ENCODE results near the gene RNF187. TPM values are rescaled to one million over a fixed set of nuclear protein-coding genes. Genes with fewer than 3 reads are reported as not detected.

Gene RNF187
- total and polyA plus RNA-seq, 2 of the 13 experiments (the other 11 are each of a cell fraction or from before 2014, with no cell fraction given): 41.3 to 59.4 TPM

DNA sequence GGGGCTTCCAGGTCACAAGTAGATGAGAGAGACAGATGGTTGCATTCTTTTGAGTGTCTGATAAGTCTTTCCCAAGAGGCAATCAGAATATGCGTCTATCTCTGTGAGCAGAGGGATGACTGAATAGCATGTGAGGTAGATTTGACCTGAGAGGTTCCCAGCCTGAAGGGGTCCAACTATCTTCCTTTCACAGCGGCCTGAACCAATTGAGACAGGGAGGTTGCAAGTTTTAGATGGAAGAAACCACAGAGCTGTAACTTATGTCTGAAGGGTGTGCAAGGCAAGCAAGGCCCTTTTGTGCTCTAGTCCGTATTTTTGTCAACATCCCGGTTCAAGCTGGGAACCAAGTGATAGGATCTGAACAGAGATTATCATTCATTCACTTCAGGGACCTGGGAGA, 9.9 kb upstream of the RNF187 start (continued):
- TF ChIP-seq, protein P1, sequence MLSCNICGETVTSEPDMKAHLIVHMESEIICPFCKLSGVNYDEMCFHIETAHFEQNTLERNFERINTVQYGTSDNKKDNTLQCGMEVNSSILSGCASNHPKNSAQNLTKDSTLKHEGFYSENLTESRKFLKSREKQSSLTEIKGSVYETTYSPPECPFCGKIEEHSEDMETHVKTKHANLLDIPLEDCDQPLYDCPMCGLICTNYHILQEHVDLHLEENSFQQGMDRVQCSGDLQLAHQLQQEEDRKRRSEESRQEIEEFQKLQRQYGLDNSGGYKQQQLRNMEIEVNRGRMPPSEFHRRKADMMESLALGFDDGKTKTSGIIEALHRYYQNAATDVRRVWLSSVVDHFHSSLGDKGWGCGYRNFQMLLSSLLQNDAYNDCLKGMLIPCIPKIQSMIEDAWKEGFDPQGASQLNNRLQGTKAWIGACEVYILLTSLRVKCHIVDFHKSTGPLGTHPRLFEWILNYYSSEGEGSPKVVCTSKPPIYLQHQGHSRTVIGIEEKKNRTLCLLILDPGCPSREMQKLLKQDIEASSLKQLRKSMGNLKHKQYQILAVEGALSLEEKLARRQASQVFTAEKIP (CRISPR knock-in tag; IDR thresholded peaks at IDR 0.05; ENCODE audit: borderline replicate concordance): no peak
- TF ChIP-seq, protein P2, sequence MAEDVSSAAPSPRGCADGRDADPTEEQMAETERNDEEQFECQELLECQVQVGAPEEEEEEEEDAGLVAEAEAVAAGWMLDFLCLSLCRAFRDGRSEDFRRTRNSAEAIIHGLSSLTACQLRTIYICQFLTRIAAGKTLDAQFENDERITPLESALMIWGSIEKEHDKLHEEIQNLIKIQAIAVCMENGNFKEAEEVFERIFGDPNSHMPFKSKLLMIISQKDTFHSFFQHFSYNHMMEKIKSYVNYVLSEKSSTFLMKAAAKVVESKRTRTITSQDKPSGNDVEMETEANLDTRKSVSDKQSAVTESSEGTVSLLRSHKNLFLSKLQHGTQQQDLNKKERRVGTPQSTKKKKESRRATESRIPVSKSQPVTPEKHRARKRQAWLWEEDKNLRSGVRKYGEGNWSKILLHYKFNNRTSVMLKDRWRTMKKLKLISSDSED (CRISPR knock-in tag; IDR thresholded peaks at IDR 0.05): no peak
- TF ChIP-seq ARHGAP35 (CRISPR knock-in tag; IDR thresholded peaks at IDR 0.05; ENCODE audit: borderline replicate concordance) (no peak), NBN (conservative IDR thresholded peaks at IDR 0.05) (no peak), FLYWCH1 (CRISPR knock-in tag; IDR thresholded peaks at IDR 0.05) (no peak), ZNF556 (CRISPR knock-in tag; IDR thresholded peaks at IDR 0.05; ENCODE audit: borderline replicate concordance) (no peak)

DNA sequence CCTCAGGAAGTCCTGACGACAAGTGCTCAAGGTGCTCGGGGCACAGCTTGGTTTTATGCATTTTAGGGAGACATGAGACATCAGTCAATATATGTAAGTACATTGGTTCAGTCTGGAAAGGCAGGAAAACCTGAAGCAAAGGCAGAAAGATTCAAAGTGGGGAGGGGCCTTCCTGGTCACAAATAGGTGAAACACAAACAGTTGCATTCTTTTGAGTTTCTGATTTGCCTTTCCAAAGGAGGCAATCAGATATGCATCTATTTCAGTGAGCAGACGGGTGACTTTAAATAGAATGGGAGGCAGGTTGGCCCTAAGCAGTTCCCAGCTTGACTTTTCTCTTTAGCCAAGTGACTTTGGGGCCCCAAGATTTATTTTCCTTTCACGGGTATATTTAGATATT, 8.9 kb upstream of the RNF187 start:
- Histone ChIP-seq H3K79me2 (ENCODE audit: insufficient read depth, low read length) (no peaks in the 10 kb centered on the region), H3K4me2 (ENCODE audit: low read depth, low read length) (no peak overlapping the region), H3K27me3 (ENCODE audit: control insufficient read depth in 1 of 2, insufficient read depth in 2 of 2, low read length in 2 of 2) (peaks cover 0 to 3% of the 10 kb centered on the region in 2 experiments; a peak in 1 of 5 replicates), H3K9me3 (ENCODE audit: low read length) (no peaks in the 10 kb centered on the region), H3K36me3 (replicated peaks in 1 of 2; ENCODE audit: control insufficient read depth in 1 of 2, insufficient read depth in 2 of 2, low read length in 2 of 2) (no peaks in the 10 kb centered on the region), H3K27ac (ENCODE audit: extremely low read length, insufficient read depth, low read length) (no peak overlapping the region), H4K20me1 (ENCODE audit: insufficient read depth, low read length) (no peaks in the 10 kb centered on the region), H2AFZ (ENCODE audit: low read length) (no peak overlapping the region), H3K9ac (ENCODE audit: insufficient read depth, low read depth, low read length) (no peak overlapping the region), H3K4me1 (ENCODE audit: insufficient read depth, low read length) (peaks cover 56% of the 10 kb centered on the region), H3K4me3 (replicated peaks in 1 of 3; ENCODE audit: insufficient read depth in 1 of 3, low read depth in 2 of 3, low read length in 3 of 3) (no peak overlapping the region)
- ATAC-seq (no peak), FAIRE-seq (no peak), DNase-seq (ENCODE audit: low spot score) (no peak)
- in situ Hi-C loops (cut with HindIII; ENCODE audit: extremely low pct_ligation_motif_present, low pct_unique_long_range_greater_than_20kb): no loop called here
- ChIA-PET POLR2A (no interaction called here), CTCF (ENCODE audit: low intra/inter-chr PET ratio, low total read pairs) (no interaction called here)
- intact Hi-C loops (cut with micrococcal nuclease; ENCODE audit: unreplicated experiment): no loop called here
- 29% methylated on average over 4 of the region's 4 CpGs for WGBS (ENCODE audit: low lambda C conversion rate)
- no TSS peak for BruUV-seq (replicated peaks)
- no peak for TF ChIP-seq ZNF552 (CRISPR knock-in tag; IDR thresholded peaks at IDR 0.05; ENCODE audit: borderline replicate concordance)
- no peak for TF ChIP-seq CENPX (CRISPR knock-in tag; IDR thresholded peaks at IDR 0.05)
- TF ChIP-seq NCOA1 (CRISPR knock-in tag; IDR thresholded peaks at IDR 0.05): no peak
- TF ChIP-seq, protein P3, sequence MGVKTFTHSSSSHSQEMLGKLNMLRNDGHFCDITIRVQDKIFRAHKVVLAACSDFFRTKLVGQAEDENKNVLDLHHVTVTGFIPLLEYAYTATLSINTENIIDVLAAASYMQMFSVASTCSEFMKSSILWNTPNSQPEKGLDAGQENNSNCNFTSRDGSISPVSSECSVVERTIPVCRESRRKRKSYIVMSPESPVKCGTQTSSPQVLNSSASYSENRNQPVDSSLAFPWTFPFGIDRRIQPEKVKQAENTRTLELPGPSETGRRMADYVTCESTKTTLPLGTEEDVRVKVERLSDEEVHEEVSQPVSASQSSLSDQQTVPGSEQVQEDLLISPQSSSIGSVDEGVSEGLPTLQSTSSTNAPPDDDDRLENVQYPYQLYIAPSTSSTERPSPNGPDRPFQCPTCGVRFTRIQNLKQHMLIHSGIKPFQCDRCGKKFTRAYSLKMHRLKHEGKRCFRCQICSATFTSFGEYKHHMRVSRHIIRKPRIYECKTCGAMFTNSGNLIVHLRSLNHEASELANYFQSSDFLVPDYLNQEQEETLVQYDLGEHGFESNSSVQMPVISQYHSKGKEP (CRISPR knock-in tag; IDR thresholded peaks at IDR 0.05): no peak
- no peak for TF ChIP-seq RAD21 (CRISPR knock-in tag; IDR thresholded peaks at IDR 0.05)
- TF ChIP-seq TEAD2 (CRISPR knock-in tag; IDR thresholded peaks at IDR 0.05): no peak
- no peak for TF ChIP-seq ZNF224 (CRISPR knock-in tag; IDR thresholded peaks at IDR 0.05)
- TF ChIP-seq, protein P4, sequence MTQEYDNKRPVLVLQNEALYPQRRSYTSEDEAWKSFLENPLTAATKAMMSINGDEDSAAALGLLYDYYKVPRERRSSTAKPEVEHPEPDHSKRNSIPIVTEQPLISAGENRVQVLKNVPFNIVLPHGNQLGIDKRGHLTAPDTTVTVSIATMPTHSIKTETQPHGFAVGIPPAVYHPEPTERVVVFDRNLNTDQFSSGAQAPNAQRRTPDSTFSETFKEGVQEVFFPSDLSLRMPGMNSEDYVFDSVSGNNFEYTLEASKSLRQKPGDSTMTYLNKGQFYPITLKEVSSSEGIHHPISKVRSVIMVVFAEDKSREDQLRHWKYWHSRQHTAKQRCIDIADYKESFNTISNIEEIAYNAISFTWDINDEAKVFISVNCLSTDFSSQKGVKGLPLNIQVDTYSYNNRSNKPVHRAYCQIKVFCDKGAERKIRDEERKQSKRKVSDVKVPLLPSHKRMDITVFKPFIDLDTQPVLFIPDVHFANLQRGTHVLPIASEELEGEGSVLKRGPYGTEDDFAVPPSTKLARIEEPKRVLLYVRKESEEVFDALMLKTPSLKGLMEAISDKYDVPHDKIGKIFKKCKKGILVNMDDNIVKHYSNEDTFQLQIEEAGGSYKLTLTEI (CRISPR knock-in tag; conservative IDR thresholded peaks at IDR 0.05): no peak
- TF ChIP-seq ATRX (CRISPR knock-in tag; IDR thresholded peaks at IDR 0.05; ENCODE audit: borderline replicate concordance): no peak
- TF ChIP-seq, protein P5, sequence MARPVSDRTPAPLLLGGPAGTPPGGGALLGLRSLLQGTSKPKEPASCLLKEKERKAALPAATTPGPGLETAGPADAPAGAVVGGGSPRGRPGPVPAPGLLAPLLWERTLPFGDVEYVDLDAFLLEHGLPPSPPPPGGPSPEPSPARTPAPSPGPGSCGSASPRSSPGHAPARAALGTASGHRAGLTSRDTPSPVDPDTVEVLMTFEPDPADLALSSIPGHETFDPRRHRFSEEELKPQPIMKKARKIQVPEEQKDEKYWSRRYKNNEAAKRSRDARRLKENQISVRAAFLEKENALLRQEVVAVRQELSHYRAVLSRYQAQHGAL (CRISPR knock-in tag; IDR thresholded peaks at IDR 0.05; ENCODE audit: not compliant biosample characterization): no peak
